ENCODE results near the gene DOK7.
A peak's percentile ranks its signal among the peaks of the same experiment; 100 is the strongest.

DOK7 gene

GRCh38 chr4:3476936-3477749 lies 14.0 kb downstream of the DOK7 start:
- no peak for DNase-seq

- no peak for DNase-seq
These were observed 14.8 kb downstream of the DOK7 start for GRCh38 chr4:3477750-3478430.

GRCh38 chr4:3478446-3479357 lies 15.6 kb downstream of the DOK7 start:
- DNase-seq: no peak

- DNase-seq: no peak
These were observed 16.4 kb downstream of the DOK7 start for GRCh38 chr4:3479358-3480101.

GRCh38 chr4:3480528-3481112 lies 17.5 kb downstream of the DOK7 start:
- DNase-seq: peak; percentile 20

- DNase-seq: no peak
These were observed 18.0 kb downstream of the DOK7 start for GRCh38 chr4:3481113-3481531.

- DNase-seq: no peak
These were observed 18.8 kb downstream of the DOK7 start for GRCh38 chr4:3481783-3482393.

- no peak for DNase-seq
These were observed 19.6 kb downstream of the DOK7 start for GRCh38 chr4:3482707-3483106.

GRCh38 chr4:3483471-3483921 lies 20.4 kb downstream of the DOK7 start:
- DNase-seq: no peak

- DNase-seq: no peak
These were observed 21.2 kb downstream of the DOK7 start for GRCh38 chr4:3484057-3484973.

GRCh38 chr4:3485011-3485791 lies 22.1 kb downstream of the DOK7 start:
- no peak for DNase-seq

GRCh38 chr4:3485886-3486540 lies 22.9 kb downstream of the DOK7 start:
- no peak for DNase-seq

GRCh38 chr4:3486541-3487540 lies 23.7 kb downstream of the DOK7 start:
- no peak for DNase-seq

- DNase-seq: no peak
These were observed 24.8 kb downstream of the DOK7 start for GRCh38 chr4:3487861-3488260.

GRCh38 chr4:3488820-3489219 lies 25.7 kb downstream of the DOK7 start:
- DNase-seq: no peak

- no peak for DNase-seq
These were observed 26.4 kb downstream of the DOK7 start for GRCh38 chr4:3489451-3489962.

GRCh38 chr4:3491681-3492405 lies 28.7 kb downstream of the DOK7 start:
- DNase-seq: no peak

Data from NCI-H774 (cell line).